Measurements from ENCODE around the gene ELAVL3. TPM values are rescaled to one million over a fixed set of nuclear protein-coding genes. Genes with fewer than 3 reads are reported as not detected.
A peak's percentile ranks its signal among the peaks of the same experiment; 100 is the strongest.

Gene ELAVL3
- not detected for total RNA-seq

DNA sequence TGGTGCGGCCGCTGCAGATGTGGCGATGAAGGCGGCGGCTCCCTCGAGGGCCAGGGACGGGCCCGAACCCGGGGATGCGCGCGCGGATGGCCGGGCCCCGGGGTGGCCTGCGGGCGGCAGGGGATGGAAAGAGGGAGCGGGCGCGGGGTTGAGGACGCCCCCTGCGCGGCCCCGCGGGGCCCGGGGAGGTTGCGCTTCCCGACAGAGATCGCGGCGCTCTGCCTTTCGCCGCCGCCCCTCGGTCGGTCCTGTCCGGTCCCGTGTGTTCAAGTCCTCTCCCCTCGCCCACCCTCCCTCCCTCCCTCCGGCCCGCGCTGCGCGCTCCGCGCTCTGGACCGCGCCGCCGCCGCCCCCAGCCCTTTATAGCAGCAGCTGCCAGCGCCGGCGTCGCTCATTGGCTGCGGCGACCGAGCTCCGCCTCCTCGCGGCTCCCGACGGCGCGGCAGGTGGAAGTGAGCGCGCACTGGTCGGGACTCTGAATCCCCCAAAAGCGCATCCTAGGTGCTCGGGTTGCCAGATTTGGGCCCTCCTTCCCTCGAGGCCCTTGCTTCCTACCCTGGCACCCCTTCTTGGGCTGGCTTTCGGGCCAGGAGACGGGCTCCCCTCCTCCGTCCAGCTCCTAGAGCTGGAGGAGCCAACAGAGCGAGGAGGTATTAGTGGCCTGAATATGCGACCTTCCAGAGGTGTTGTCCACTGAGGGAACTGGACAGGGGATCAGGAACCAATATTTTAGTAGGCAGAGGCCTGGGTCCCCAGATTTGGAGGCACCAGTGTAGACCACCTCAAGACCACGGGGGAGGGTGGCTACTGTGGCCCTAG is at the start of gene ELAVL3:
TSS of gene ELAVL3 (minus strand) at position 332 of the 819 bp plus-strand sequence. CDS start 438 bp downstream, outside the sequence.
- Mint-ChIP-seq H3K36me3 (peaks cover 5 to 6% of the 10 kb centered on the region in 2 donors), H3K27ac (peak within 1 kb of the TSS in 1 of 2 donors; percentile 50), H3K9me3 (no peaks in the 10 kb centered on the region)
- DNase-seq (ENCODE audit: low spot score in 2 of 2) (peak in 1 of 2 donors; percentile 13), ATAC-seq (no peak)

DNA sequence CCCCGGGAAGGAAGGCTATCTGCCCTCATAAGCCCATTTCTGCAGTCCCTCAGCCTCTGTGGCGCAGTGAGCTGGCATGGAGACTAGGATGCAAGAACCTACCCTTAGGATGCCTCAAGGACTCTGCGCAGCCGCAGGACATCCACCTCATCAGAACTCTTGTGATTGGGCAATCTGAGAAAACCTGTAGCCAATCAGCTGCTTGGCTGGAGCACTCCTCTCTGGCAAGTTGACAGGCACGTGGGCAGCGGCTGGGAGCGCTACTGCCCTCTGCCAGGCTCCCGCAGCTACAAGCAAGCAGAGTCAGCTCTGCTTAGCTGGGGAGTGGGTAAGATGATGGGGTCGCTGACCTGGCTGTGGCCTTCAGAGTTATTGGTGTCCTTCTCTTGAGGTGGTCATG is 49.6 kb upstream of the ELAVL3 start:
- DNase-seq (ENCODE audit: low spot score in 2 of 2) (peak in 1 of 2 donors; percentile 48), ATAC-seq (peak; percentile 1 to 4)
- peaks cover 0 to 5% of the 10 kb centered on the region in 2 donors for H3K36me3 Mint-ChIP-seq
- no peaks in the 10 kb centered on the region for H3K9me3 Mint-ChIP-seq
- H3K27ac Mint-ChIP-seq: no peak overlapping the region

DNA sequence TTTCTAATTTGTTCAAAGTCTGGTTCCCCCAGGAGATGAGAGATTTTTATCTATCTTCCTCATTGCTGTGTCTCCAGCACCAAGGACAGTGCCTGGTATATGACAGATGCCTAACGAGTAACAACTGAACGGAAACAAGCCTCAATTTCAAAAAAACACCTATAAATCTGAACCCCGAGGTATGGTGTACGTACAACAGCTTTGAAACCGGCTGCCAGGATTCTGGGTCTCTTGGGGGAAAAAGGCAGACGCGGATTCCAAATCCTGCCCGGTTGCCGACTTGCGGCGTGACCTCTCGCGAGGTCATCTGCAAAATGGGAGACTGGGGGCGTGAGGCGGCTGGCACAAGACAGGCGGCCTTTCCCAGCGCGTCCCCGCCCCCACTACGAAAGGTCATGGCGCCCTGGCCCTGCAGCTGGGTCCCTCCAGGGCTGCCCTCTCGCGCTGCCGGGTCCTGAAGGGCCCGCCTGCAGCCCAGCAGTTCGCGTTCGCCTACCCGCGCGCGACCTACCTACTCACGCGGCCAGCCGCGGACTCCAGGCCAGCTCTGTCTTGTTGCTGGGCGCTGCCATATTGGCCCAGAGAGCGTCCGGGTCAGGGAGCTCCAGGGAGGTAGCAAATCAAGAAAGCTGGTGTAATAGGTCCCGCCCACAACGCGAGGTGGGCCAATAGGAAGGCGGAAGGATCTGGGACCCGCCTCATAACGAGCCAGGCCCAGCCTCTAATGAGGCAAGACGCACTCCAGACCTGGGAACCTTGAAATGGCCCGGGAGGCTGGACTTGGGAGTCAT is 47.9 kb upstream of the ELAVL3 start, which contains the start of gene ECSIT:
TSS of gene ECSIT (minus strand) at position 584 of the 791 bp plus-strand sequence. CDS start 9,964 bp downstream, outside the sequence.
- Mint-ChIP-seq H3K9me3 (no peaks in the 10 kb centered on the region), H3K36me3 (peaks cover 0 to 5% of the 10 kb centered on the region in 2 donors), H3K27ac (peak within 1 kb of the TSS; percentile 93 to 96)
- DNase-seq (ENCODE audit: low spot score in 2 of 2) (peak; percentile 90 to 95), ATAC-seq (peak; percentile 97 to 98)

DNA sequence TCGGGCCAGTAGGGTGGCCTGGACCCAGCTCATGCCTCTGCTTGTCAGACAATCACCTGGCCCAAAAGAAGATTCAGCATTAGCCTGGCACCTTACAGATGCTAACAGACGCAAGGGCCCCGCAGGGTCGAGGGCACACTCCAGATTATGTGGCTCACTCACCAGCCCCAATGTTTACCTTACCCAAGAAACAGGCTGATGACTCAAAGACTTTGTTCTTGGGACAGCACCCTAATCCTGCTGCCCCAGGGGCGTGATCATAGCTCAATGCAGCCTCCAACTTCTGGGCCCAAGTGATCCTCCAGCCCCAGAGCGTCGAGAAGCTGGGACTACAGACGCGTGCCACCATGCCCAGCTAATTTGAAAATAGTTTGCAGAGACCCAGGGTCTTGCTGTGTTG is 38.3 kb upstream of the ELAVL3 start:
- Mint-ChIP-seq H3K36me3 (peaks cover 0 to 9% of the 10 kb centered on the region in 2 donors), H3K9me3 (no peaks in the 10 kb centered on the region), H3K27ac (no peak overlapping the region)
- DNase-seq (ENCODE audit: low spot score in 2 of 2) (no peak), ATAC-seq (peak in 1 of 2 donors; percentile 59)

DNA sequence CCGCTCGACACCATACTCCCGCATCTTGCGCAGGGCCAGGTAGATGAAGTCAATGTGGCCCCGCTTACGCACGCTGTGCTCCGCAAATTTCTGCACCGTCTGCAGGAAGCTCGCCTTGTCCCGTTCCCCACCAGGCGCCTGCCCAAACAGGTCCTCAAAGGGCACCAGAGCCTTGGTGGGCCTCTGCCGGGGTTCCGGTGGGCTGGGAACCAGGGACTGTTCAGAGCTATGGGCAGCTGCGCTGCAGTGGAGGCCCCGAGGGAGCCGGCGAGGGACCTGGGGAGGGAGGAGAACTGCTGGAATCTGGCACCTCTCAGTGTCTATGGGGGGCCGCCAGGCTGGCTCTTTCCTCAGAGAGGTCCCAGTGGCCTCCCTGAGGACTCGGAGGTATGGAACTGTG is 33.1 kb upstream of the ELAVL3 start:
- DNase-seq (ENCODE audit: low spot score in 2 of 2): no peak
- ATAC-seq: no peak
- Mint-ChIP-seq H3K36me3 (peaks cover 0 to 7% of the 10 kb centered on the region in 2 donors), H3K27ac (no peak overlapping the region), H3K9me3 (no peaks in the 10 kb centered on the region)

DNA sequence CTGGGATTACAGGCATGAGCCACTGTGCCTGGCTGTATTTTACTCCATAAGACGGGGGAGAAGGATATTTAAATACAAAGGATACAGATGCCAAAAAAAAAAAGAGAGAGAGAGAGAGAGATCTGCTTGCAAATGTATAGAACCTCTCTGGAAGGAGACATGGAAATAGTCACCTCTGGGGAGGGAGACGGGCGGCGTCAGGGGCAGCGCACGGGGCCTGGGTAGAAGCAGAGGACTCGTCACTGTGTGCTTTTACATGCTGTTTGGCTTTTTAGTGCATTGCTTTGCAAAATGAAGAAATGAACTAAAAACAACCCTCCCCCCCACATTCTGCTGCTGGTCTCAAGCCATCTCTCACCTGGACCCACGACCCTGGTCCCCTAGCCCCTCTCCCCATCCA is 29.6 kb upstream of the ELAVL3 start:
- no peaks in the 10 kb centered on the region for H3K9me3 Mint-ChIP-seq
- peaks cover 7% of the 10 kb centered on the region in 2 donors for H3K36me3 Mint-ChIP-seq
- no peak overlapping the region for H3K27ac Mint-ChIP-seq
- no peak for ATAC-seq
- DNase-seq (ENCODE audit: low spot score in 2 of 2): no peak

DNA sequence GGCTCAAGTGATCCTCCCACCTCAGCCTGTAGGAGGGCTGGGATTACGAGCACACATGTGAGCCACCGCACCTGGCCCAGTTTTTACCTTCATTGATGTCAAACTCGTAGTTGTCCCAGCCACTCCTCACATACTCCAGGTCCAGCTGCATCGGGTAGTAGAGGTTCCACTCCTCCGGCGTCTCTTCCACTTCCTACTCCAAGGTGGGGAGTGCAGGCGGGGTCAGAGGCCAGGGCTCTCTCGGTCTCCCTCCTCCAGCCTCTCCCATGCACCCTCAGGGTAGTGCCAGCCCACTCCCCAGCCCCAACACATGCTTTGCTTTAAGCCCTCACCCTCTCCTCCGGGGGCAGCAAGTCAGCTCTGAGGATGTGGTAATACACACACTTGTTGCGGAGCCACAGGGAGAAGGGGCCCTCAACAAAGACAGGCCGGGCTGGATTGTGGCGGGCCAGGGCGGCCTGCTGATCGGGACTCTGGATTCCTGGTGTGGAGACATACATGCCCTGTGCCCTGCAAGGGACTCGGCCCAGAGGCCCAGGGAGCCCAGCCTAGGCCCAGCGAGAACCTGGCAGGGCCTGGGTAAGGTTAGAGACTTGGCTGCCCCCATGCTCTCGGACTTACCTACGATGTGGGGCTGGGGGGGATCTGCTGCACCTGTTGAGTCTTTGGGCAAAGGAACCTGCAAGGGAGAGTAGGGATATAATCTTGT is 26.7 kb upstream of the ELAVL3 start:
- peak overlapping the region; percentile 88 to 92 for H3K27ac Mint-ChIP-seq
- ATAC-seq: no peak

DNA sequence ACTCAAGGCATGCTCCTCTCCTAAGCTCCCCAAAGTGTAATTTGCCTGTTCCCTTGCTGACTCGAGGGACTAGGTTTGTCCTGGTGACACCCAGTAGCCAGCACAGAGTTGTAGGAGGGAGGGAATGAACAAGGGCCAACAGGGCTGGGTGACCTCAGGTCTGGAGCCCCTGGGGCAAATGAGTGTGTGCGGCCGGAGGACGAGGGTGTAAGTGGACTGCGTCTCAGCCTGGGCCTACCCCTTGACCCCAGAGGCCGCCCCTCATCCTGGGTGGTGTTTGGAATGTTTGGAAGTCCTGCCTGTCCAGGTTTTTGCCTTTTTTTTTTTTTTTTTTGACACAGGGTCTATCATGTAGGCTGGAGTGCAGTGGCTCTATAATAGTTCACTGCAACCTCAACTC is 26.1 kb upstream of the ELAVL3 start:
- no peak for ATAC-seq
- Mint-ChIP-seq H3K9me3 (no peaks in the 10 kb centered on the region), H3K27ac (peak overlapping the region; percentile 92 to 99), H3K36me3 (peaks cover 0 to 7% of the 10 kb centered on the region in 2 donors)
- no peak for DNase-seq (ENCODE audit: low spot score in 2 of 2)

More for the DNA sequence above, 26.7 kb upstream of the ELAVL3 start:
- Mint-ChIP-seq H3K9me3 (no peaks in the 10 kb centered on the region), H3K36me3 (peaks cover 2 to 7% of the 10 kb centered on the region in 2 donors)
- no peak for DNase-seq (ENCODE audit: low spot score in 2 of 2)

DNA sequence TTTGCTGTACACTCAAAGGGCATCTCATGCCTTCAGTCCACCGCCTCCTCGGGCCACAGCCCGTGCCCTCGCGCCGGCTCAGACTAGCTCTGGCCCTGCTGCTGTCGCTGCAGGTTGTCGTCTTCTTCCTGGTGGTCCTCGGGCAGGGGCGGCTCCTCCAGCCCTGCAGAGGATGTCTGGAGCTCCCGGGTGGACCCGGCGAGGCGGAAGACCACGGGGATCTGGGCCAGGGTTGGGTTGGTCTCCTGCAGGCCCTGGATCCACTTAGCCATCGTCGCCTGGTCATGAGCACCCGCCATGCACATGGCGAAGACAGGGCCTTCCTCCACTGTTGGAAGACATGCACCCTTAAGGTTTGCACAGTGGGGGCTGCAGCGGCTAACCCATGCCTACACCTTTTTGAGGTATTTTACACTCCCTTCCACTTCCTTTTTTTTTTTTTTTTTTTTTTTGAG is 25.3 kb upstream of the ELAVL3 start:
- DNase-seq (ENCODE audit: low spot score in 2 of 2) (no peak), ATAC-seq (peak; percentile 27 to 38)
- Mint-ChIP-seq H3K27ac (peak overlapping the region; percentile 92 to 99), H3K9me3 (no peaks in the 10 kb centered on the region), H3K36me3 (peaks cover 5 to 7% of the 10 kb centered on the region in 2 donors)

DNA sequence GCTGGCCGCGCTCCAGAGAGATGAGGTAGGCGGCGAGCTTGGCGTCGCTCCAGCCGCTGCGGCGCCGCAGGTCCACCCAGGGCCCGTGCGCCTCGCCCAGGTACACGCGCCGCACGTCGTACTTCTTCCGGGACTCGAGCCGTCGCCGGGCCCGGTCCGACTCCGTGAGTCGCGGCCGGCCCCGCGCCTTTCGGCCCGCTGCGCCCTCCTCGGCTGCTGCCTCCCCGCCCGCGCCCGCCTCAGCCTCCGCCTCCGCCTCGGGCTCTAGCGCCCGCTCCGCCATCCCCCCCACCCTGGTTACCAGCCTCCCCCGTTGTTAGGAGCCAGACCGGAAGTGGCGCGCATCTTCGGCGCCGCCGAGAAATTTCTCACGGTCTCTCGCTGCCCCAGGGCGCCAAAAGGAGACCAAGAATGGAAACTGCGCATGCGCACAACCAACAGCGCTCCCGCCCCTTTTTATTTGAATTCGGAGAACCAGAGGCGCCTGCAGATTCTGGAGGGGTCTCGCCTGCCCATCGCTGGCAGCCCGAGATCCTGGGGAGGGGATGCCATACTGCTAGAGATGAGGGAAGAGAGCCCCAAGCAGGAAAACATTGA is 24.8 kb upstream of the ELAVL3 start, which contains the start of gene ZNF653:
TSS of gene ZNF653 (minus strand) at position 336 of the 597 bp plus-strand sequence. CDS start at position 283, 53 bp downstream.
- ATAC-seq (peak; percentile 71 to 73), DNase-seq (ENCODE audit: low spot score in 2 of 2) (peak; percentile 91 to 95)
- H3K36me3 Mint-ChIP-seq: peaks cover 5 to 7% of the 10 kb centered on the region in 2 donors
- peak within 1 kb of the TSS; percentile 92 to 99 for H3K27ac Mint-ChIP-seq
- H3K9me3 Mint-ChIP-seq: no peaks in the 10 kb centered on the region

DNA sequence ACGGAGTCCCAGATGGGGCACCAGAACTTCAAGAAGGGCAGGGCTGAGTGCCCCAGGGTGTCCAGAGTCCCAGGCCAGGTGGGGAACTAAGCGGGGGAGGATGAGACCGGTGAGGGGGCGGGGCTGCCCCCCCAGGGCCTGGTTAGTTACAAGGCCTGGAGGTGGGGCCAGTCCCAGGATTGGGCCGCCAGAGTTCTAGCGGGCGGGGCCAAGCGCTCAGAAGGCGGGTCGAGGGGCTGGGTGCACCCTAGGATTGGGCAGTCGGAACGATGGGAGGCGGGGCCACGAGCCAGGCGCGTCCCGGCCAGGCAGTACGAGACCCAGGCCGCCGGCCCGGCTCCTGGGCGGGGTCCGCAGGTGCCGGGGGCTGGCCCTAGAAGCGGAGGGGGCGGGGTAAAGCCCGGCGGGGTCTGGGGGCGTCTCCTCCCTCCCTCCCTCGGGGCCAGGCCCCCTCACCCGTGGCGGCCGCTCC is 24.2 kb upstream of the ELAVL3 start:
- ATAC-seq: peak; percentile 92 to 94
- Mint-ChIP-seq H3K36me3 (peaks cover 5 to 7% of the 10 kb centered on the region in 2 donors), H3K9me3 (no peaks in the 10 kb centered on the region), H3K27ac (peak overlapping the region; percentile 79 to 92)
- DNase-seq (ENCODE audit: low spot score in 2 of 2): peak; percentile 97 to 99

DNA sequence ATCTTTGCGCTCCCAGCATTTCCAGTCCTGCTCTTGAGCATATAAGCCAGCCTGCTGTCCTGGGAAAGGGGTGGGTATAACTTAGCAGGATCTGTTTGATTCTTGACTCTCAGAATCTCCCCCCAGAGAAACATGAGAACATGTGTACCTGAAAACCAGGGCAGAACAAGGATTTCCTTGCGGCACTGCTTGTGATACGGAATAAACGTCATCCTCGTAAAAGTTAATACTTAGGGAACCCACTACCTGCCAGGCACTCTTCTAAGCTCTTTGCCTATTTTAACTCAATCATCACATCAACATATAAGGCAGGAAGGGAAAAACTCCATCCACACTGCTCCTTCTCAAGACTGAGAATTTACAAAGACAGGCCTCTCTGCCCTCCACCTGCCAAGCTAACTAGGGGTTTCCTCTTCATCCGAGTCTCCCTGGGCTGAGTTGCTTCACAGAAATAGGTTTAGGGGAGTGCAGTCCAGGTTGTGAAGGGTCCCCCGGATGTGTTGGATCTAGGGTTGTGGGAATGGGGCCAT is 23.7 kb upstream of the ELAVL3 start:
- no peak for DNase-seq (ENCODE audit: low spot score in 2 of 2)
- ATAC-seq: no peak
- peak overlapping the region; percentile 79 to 92 for H3K27ac Mint-ChIP-seq
- peaks cover 5 to 7% of the 10 kb centered on the region in 2 donors for H3K36me3 Mint-ChIP-seq
- H3K9me3 Mint-ChIP-seq: no peaks in the 10 kb centered on the region

DNA sequence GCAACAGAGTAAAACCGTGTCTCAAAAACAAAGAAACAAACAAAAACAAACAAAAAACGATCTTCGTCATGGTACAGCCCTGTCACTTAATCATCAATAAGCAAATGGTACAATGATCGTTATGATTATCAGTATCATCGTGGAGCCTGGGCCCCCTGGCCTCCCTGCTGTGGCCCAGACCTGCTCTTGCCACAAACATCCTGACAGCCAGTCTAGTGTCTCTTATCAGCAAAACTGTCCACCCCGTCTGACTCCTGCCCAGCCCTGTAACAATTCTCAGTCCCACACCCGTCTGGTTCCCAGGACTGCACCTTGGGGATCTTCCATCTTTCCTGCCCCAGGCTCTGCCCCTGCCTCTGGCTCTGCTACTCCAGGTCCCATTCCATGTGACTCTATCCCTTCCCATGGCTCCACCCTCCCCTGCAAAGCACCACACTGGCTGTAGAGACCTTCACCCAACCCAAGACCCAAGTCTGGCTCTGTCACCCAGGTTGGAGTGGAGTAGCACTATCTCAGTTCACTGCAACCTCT is 19.1 kb upstream of the ELAVL3 start:
- ATAC-seq (no peak), DNase-seq (ENCODE audit: low spot score in 2 of 2) (no peak)
- H3K27ac Mint-ChIP-seq: peak overlapping the region in 1 of 2 donors; percentile 83
- H3K36me3 Mint-ChIP-seq: peaks cover 0 to 5% of the 10 kb centered on the region in 2 donors
- no peaks in the 10 kb centered on the region for H3K9me3 Mint-ChIP-seq

DNA sequence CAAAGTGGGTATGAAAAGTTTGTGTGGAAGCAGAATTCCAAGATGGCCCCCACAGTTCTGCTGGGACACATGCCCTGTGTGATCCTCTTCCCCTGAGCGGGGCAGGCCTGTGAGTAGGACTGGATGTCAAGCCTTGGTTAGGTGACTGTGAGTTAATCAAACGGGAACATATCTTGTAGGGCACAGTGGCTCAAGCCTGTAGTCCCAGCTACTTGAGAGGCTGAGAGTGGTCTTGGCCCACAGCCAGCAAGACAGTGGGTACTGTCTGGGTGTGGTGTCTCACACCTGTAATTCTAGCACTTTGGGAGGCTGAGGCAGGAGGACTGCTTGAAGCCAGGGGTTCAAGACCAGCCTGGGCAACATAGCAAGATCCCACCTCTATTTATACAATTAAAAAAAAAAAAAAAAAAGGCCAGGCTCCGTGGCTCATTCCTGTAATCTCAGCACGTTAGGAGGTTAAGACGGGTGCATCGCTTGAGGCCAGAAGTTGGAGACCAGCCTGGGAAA is 18.4 kb upstream of the ELAVL3 start:
- peak overlapping the region in 1 of 2 donors; percentile 37 for H3K27ac Mint-ChIP-seq
- DNase-seq (ENCODE audit: low spot score in 2 of 2) (no peak), ATAC-seq (no peak)
- no peaks in the 10 kb centered on the region for H3K9me3 Mint-ChIP-seq
- peaks cover 0 to 5% of the 10 kb centered on the region in 2 donors for H3K36me3 Mint-ChIP-seq

Data from activated naive CD4-positive, alpha-beta T cell treated with anti-CD3 and anti-CD28 coated beads, Interleukin-2, amount 50 U/mL, for 72 hours (primary cell).